Measurements from ENCODE around the gene LARGE1.

GRCh38 chr22:33748714-33749113 is 171.6 kb downstream of the LARGE1 start:
- TF ChIP-seq CTCF (IDR thresholded peaks at IDR 0.05; ENCODE audit: low read depth, low read length) = no peak
- TF ChIP-seq POLR2A (IDR thresholded peaks at IDR 0.05; ENCODE audit: extremely low read depth, insufficient read length) = no peak
- no peak for TF ChIP-seq MYC (IDR thresholded peaks at IDR 0.05; ENCODE audit: low read depth, low read length)

Data from NB4 (cell line).